NCI-H345 treated with DMSO at 0.1 percent for 48 hours (cell line): ENCODE data around the gene CDX2.

Source experiments
- DNase-seq: peaks from one replicate; lab custom pipeline; 2025; ENCODE audit not compliant: unreplicated experiment; lab: John Stamatoyannopoulos, UW

CDX2 gene

DNA sequence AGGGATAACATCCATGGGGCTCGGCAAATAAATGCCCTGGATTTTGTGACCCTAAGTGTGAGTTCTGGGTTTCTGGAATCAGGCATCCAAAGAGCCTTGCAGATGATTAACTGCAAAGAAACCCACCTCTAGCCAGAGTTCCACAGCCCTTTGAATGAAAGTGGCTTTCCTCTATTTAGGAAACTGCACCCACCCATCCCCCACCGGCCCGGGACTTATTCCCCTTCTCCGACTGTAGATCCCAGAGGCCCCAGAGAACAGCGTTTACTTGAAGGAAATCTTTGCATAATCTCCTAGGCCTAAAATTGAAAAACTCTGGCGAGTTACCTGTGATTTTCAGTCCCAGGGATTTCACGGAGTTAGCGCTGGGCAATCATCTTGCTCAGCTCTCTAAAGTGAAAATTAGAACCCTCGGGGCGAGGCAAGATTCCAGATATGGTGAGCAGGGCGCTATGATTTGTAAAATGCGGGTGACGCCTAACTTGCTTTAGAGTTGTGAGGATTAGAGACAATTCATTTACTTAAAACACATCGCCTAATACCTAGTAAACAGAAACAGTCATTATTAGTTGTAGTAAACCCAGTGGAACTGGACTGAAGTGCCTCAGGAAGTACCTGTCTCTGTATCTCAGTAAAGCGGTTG is 10.0 kb upstream of the CDX2 start:
- no peak for DNase-seq

DNA sequence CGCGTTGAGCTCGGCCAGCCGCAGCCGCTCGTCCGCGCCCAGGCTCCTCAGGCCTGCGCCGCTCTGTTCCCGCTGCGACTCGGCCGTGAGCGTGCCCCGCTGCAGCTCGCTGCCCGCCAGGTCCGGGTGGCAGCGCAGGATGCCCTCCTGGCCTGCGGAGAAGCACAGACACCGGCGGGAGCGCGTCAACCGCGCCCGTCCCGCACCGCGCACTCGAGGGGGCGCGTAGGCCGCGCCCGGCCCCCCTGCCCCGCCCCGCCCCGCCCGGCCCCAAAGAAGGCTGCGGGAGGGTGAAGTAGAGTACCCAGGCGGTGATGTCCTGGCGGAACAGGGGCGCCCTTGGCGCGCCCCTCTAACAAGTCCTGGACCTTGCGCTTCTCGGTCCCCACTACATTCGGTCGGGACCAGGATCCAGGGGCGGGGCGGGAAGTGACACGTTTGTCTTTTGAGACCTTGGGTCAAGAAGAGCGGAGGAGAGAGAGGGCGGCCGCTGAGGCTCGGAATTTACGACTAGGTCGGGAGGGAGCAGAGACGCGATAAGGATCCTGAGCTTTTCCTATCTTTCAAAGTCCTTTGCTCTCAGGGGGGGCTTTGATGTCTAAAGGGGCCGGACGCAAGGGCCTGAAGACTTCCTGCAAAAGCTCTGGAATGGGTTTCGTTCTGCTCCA is 9.3 kb upstream of the CDX2 start:
- no peak for DNase-seq

DNA sequence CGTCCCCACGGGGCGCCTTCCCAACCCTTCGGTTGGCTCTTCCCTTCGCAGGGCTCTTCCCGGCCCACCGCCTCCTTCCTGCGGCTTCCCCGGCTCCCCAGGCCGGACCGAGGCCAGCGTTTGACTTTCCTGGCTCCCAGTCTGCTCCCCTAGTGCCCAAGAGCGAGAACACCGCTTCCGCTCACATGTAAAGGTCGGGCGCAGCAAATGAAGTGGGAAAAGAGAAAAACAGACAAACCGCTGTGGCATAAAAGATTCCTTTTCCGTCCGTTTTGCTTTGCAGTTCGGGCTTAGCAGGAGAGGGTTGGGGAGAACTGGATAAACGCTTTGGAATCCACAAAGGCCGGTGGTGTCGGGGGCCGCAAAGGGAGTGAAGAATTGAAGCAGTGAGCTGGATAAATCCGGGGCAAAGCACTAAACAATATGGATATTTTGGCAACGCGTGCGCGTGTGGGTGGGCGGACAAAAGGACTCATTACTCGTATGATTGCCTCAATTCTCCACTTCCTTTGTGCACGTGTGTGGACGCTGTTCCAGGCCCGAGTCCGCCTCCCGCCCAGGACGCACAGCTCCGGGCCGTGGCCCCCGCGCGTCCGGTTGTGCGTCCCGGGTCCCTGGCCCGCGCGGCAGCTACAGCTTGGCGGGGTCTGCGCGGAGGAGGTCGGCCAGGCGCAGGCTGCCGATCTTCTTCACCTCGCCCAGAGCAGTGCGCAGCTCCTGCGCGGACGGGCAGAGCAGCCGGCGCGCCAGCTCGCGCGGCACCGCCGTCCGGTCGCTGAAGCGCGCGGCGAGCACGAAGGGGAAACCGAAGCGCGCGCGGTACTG is 8.6 kb upstream of the CDX2 start:
- DNase-seq = no peak

DNA sequence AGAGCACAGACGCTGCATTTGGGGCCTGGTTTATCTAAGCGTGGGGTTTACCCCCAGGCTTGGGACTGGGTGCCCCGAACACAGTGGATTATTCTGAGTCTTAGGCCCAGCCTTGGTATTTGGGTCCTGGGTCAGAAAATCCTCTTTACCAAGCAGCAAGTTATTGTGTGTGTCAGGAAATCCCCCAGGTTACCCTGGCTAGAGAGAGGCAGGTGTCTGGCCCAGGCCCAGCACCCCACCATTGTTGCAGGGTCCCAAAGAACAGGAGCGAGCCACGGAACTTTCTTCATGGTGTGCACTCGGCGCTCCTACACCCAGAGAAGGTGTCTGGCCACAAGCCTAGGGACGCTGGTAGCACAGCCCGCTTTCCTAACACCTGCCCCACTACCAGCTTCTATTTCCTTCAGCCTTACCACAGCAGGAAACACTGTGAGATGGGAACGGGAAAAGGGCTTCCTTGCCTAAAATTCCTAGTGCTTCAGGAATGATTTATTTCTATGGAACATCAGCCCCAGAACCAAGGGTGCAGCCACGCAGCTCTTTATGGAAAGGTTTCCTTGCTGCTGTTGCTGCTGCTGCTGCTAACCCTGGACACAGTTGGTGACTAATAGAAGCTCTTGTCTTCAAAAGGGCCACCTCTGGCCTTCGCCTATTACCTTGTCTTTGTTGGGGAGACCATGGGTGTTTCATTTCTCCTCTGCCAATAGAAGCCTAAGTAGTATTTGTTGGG is 7.4 kb upstream of the CDX2 start:
- DNase-seq = no peak

DNA sequence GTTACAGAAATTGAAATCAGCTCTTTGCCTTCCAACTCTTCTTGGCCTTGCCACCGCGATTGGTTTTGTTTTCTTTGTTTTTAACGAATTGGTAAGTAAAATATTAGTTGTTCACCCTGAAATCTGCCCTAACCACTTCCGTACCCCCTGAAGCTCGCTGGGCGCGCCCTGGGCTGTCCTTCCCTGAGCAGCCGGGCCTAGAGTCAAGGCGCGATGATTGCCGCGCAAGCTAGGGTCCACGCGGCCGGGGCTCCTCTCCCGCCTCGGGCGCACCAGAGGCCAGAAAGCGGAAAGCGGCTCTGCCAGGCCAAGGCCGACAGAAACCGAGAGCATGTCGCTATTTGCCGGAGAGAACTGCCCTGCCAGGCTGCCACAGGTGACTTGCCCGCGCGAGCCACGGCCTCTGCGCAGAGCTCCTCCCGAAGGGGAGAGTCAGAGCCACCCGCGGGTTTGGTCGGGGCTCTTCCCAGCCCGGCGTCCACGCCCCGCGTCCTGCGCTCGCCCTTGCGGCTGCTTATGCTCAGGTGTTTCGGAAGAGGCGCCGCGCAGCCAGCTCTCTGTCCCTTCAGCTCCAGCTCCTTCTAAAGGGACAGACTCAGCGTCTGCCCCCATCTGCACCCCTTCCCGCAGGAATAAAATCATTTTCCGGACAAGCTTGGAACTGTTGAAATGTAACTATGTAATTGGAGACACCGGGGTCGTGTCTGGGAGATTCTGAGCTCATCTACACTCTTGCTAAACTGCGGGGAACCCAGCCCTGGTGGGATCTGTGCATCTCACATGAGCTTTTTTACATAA is 6.6 kb upstream of the CDX2 start:
- no peak for DNase-seq

DNA sequence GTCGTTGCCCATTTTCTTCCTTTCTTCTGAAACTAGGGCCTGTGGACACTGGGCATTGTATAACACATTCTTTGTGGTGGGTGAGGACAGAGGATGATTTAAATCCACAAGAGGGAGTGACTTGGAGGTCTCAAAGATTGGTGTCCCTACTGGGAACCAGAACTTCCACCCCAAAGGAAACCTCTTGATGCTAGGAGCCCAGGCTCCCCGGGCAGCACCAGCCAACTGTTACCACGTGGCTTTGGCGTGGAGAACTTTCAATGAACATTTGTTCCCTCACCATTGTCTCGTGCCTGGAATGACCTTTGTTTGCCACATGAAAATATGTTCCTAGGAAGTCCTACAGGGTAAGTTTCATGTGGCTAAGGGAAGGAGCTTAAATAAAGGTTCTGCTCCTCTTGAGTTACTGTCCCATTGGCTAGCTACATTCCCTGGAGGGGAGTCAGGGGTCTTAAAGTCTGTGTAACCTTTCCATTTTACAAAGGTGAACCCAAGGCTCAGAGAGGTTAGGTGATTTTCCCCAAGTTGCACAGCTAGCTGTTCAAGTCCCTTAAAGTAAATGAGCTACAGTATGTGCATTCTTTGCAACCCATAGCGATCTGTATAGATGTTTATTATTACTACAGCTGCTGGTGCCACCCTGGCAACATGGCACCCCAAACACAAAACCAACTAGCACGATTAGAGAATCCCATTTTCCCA is 5.0 kb upstream of the CDX2 start:
- no peak for DNase-seq

DNA sequence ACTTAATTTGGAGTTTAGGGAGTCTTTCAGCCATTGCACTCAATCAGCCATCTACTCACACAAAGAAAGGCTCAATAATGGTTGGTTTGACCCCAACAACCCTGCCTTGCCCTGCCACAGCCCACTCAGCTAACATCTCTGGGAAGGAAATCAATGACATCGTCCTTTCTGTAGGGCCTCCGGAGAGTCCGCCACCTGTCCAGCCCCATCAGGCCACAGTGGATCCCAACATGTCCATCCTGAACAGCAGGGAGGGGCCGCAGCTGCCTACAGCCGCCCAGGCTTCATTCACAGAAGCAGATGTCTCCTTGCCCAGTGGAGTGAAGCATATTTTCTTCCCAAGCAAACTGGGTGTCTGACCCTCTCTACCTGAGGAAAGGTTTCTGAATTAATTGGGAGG is 4.2 kb upstream of the CDX2 start:
- no peak for DNase-seq

DNA sequence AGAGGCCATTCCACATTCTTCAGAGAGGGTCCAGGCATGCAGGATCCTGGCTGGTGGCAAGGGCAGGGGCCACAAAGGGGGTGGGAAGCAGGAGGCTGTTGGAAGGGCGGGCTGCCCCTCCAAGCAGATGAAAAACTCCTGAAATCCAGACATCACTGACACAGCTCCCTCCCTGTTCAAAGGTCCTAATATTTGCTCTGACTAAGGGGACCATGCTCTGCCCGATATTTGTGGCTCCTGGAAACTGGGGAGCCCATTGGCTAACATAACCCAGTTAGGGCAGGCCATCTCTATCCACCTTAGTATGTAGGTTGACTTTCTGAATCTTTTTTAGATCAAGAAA is 3.3 kb upstream of the CDX2 start:
- no peak for DNase-seq

DNA sequence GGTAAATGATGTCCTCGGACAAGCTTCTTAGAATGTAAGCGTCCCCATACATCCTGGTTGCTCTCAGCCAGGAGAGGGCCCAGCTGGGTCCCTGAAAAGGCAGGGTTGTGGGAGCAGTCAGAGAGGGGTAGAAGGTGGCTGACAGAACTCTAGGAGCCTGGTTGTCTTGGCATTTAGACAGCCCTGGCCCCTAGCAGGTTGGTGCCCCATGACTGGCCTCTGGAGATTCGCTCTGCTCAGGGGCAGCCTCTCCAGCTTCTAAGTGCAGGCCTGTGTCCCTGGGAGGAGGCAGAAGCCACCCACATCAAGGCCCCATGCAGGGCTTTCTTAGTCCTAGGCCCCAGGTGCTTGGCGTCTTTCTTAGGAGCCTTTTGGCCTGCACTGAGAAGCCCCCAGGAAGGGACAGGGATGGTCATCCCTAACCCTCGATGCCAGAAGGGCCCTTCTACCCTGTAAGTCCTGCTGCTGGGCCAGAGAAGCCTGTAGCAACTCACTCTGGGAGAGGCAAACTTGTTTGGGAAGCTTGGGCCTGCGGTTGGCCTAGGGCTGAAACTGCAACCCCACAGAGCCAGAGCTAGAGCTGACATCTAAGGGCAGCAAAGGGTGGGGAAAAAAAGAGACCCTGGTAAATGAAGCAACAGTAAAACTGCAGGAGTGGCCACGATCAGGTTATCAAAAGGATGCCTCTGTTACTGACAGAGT is 2.8 kb upstream of the CDX2 start:
- no peak for DNase-seq

DNA sequence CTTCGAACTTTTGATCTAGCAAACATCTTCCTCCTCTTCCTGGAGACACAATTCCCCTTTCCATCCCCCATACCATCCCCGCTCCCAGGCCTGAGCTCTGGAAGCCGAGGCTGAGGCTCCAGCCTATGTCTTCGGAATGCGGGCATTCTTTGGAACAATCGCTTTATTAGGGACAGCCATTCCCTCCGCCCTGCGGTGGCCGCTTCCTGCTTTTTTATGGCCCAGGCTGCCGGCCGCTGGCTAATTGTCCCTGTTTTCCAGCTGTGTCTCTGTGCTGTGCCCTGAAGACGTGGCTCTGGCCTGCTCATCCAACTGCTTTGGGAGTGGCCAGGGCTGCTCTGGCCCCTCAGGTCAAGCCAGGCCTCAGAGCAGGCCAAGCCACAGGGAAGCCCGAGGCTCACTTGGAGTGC is 2.1 kb upstream of the CDX2 start:
- no peak for DNase-seq

DNA sequence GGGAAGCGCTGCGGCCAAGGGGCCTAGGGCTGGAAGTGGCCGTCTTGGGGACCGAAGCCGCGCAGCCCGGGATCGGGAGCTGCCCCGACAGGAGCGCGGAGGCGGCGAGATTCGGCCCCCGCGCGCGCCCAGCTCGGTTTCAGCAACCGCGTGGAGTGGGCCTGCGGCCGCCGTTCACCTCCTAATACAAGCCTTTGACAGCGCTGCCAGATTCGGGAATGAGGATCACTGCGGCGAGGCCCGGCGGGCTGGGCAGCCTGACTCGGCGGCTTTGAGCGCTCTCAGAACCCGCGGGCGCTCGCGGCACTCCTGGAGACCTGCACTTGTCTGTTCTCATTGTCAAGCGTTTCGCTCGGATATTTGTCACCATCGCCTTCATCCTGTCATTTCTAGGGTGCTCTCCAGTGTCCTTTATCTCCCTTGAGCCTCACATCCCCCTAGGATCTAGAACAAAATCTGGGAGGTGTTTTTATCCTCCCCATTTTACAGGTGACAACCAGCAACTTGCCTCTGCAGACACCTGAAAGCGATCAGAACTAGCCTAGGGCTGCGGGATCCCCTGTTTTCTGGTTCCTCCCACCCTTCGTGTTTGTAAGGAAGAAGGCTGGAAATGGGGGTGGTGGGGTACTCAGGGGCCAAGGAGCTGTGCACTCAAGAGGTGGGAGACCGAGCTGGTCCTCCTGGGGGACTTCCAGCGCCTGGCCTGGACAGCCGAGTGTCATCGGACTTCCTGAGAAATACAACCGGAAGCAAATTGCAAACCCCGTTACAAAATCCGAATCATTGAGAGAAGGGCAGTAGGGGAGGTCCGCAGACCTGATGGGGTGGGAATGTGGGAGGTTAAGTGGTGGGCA is 1.5 kb upstream of the CDX2 start:
- no peak for DNase-seq

DNA sequence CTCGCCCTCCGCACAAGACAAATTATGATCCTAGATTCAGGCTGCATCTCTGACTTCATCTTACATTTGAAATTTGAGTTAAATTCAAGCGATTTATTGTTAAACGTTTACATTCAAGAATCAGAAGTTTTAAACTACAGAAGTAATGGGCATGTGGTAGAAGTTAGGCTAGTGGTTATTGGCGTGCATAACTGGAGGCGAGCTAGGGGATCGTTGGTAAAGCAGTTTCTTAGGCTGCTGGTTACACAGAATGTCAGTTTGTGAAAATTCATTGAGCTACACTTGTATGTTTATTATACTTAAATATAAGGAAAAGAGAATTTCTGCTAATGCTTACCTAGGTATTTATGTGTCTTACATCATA is 733 bp upstream of the CDX2 start:
- no peak for DNase-seq

DNA sequence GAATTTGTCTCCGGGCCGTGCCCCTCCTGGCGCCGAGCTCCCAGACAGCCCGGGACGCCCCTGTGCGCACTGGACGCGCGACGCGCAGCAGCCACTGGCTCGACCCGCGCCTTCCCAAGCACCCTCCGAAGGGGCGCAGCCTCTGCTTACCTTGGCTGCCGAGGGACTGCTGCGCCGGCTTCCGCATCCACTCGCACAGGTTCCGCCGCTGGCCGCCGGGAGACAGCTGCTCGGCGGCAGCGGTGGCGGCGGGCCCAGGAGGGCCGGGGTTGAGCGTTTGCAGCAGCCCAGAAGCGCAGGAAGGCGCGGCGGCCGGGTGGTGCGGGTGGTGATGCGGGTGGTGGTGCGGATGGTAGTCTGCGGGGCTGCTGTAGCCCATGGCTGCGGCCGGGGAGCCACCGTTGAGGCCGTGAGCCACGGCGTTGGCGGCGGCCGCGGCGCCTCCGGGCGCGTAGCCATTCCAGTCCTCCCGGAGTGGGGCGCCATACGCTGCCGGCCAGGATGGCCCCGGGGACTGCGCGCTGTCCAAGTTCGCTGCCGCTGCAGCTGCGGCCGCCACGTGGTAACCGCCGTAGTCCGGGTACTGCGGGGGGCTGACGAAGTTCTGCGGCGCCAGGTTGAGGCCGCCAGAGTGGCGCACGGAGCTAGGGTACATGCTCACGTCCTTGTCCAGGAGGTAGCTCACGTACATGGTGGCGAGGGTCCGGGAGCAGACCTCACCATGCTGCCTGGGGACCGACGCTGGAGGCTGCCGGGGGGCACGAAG is 616 bp downstream of the CDX2 start:
- no peak for DNase-seq

DNA sequence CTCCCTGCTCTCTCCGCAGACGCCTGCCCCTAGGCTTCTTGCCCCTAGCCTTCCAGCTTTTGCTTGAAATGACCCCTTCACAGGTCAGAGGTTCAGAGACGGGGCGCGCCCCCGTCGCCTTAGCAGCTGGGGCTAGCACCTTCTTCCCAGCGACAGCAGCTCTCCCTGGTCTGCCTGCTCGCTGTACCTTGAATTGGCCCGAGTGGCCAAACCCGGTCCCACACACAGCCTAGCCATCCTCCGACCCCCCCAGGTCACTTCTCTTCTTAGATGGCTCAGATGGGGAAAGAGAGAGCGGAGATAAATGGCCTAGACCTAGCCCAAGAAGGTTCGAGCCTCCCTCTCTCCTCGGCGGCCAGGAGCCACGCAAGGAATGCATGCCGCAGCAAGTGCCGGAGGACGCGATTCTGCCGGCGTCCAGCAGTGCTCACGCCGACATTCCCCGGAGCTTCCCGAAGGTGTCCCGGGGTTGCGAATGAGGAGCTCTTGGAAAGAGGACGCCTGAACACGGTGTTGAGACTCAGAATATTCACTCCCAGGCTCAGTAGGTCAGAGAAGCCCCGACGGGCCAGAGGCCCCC is 1.3 kb downstream of the CDX2 start:
- DNase-seq = no peak

DNA sequence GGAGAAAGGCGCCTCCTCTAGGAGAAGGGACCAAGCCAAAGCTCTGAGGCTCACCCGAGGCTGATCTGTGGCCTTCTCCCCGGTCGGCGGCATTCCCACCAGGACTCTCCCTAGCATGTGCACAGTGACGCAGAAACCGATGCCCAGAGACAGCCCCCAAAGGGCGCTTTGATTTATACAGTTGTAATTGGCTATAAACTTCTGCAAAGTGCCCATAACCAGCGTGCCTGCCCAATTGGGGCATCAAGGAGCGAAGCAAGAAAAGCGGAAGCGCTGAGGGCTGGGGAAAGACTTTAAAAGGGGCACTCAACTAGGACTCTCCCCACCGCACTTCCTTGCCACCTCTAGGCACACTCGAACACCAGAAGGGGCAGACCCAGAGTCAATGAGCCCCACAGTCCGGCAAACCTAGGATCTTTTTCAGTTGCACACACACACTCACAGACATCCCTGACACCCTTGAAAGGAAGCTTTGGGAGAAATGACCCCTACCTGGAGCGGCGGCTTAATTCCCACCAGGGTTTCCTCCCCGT is 1.8 kb downstream of the CDX2 start:
- DNase-seq = no peak

DNA sequence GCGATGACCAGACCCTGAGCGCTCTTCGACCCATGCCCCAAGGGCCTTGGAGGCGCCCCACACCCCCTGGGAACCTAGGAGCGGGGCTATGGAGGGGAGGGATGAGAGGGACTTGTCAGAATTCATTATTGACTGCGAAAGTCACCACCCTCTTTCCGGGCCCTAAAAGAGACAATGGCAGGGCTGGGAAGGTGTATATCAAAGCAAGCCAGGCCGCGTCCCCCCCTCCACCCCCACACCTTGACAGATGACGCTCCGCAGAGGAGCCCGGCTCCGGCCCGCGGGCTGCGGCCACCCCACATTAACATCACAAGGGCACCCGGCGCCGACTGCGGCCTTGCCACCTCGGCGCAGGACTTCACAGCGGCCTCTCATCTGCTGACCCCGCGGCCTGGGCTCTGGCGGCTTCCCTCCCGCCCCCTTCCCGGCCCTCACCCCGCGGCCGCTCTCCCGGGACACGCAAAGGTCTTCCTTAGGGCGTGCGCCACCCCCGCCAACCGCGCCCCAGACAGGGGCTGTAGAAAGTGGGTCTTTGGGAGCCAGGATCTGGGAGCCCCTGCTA is 2.4 kb downstream of the CDX2 start:
- no peak for DNase-seq
